Activated CD4-positive, alpha-beta T cell treated with anti-CD3 and anti-CD28 coated beads, Interleukin-2, Interleukin-6, amounts not matched to agents 100 ng/mL and 50 ng/mL, durations not matched to agents 16 hours and 8 hours (primary cell): Measurements from ENCODE around the gene SLC13A5.
A peak's percentile ranks its signal among the peaks of the same experiment; 100 is the strongest.
"Not testable (repeated sequence)": the region's sequence is repeated elsewhere in the genome, so short reads cannot be mapped to it uniquely, and the experiment has no call there.

ENCODE experiments used
- DNase-seq: peaks from one replicate; pipeline ENCODE4 v3.0.0-alpha.2; 2020

The SLC13A5 gene

DNA sequence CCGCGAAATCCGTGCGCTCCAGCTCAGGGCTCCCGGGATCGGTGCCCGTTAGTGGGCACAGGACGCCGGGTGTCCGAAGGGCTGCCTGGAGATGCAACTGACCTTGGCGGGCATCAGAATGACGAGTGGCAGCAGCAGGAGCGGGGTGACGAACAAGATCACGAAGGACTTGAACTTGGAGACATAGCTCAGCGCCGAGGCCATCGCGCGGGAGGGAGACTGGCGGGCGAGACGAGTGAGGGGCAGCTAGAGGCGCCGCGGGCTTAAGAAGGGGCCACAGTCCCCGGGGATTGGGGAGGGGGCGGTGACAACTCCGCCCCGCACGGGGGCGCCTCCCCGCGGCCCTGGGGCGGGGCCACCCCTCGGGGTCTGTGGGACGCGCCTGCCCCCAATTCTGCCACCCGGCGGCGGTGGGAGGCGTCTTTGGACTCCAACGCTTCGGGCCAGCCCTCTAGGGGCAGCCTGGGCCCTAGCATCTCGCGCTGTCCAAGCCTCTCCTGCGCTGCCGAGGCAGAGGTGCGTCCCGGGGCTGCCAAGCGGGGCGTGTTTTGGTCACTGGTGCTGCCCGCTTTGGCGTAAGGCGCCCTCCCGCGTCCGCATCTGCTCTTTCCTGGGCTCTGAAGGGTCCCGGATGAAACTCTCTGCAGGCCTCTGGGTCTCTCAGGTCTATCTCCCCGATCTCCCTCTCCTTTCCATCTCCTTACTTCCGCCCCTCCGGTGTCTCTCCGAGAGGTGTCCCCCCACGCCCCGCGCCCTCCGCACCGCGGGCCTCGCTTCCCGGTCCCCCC, at the start of gene SLC13A5:
Gene SLC13A5 (minus strand): TSS at position 240 of the 788 bp plus-strand sequence. CDS start 36 bp downstream, at position 204.
- DNase-seq = peak; percentile 20

DNA sequence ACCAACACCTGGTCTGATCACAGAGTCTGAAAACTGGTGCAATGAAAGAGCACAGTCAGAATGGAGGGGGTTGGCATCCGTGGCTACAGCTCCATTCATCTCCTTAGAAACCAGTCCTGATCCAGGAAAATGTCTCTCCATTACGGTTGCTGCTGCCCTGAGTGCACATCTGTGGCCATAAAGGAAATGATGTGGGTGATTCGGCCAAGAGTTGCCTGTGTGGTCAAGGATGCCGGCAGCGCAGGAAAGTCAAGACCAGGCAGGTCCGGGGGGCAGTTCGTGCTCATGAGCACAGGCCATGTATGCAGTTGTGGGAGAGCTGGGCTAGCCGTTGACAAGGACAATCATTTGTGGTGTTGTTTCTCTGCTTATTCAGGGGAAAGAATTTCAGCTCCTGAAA, 48.6 kb upstream of the SLC13A5 start:
- DNase-seq = no peak

DNA sequence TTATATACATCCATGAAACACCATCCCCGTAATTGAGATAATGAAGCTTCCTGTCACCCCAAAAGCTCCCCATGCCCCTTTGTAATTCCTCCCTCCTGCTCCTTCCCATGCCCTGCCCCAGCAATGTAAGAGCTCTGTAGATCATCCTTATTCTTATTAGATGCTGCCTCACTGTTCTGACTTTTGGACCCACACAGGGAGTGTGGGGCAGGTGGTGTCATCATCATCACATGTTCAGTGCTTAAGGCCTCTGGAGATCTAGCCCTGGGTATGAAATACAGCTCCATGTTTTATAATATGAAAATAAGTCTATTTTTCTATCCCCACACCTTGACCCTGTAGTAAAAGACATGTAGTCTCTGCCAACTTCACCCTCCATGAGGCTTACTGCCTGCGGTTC, 44.6 kb upstream of the SLC13A5 start:
- no peak for DNase-seq

DNA sequence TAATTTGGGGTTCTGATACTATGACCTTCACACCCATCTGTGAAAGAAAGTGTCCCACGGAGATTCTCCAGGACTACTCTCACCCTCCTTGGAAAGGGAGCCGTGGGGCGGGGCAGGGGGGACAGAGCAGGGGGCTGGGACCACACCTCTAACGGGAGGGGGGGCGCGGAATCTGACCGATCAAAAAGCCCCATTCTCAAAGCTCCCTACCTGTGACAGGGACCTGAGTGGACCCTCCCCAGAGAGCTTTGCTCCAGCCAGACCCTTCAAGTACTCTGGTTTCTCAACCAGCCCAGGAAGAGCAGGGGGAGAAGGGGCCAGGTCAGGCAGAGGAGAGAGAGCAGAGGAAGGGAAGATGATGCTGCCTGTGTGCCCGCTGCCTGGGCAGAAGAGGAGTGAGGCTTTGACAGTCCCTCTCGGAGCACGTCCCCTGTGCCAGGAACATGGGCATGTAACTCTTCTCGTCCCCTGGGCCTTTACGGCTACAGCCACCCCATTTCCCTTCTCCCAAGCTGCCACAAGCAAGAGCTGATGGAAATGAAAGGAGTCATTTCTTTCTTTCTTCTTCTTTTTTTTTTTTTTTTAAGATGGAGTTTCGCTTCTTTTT, 43.4 kb upstream of the SLC13A5 start:
- peak; percentile 12 for DNase-seq

DNA sequence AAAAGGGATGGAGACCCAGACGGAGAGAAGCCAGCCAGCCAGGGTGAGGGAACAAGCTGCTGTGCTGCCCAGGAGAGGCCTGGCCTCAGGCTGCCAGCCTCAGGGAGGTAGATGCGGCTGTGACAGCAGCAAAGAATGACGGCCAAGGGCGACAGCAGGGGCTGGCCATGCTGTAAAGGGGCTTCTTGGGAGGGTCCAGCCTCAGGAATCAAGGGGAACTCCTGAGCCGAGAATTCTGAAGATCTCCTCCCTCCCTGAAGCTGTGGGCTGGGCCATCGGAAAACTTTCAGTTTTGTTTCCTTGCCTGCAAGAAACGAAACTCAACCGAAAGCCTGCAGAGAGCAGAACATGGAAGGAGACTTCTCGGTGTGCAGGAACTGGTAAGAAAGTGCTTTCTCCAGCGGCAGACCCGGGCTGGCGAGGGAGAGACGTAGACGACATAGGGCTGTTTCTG, 42.6 kb upstream of the SLC13A5 start, which contains the start of gene XAF1:
Gene XAF1 (plus strand): TSS at position 316 of the 454 bp plus-strand sequence. CDS start 33 bp downstream, at position 349.
- peak; percentile 72 for DNase-seq

DNA sequence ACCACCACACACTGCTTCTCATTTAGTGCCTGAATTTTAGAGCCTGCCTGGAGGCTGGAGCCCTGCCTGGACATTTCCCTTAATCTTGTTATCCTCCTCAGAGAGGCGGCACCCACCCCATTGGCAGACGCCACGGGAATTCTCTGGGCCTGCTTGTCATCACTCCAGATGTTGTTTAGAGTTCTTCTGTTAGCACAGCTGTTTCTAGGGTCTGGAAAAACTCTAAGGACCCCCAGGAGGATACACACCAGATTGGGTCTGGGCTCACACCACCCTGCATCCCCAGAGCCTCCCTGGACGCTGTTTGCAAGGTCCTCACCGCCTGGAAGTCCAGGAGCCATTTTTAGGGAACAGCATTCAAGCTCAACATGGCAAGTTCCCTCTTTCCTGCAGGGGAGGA, 42.1 kb upstream of the SLC13A5 start:
- DNase-seq = no peak

DNA sequence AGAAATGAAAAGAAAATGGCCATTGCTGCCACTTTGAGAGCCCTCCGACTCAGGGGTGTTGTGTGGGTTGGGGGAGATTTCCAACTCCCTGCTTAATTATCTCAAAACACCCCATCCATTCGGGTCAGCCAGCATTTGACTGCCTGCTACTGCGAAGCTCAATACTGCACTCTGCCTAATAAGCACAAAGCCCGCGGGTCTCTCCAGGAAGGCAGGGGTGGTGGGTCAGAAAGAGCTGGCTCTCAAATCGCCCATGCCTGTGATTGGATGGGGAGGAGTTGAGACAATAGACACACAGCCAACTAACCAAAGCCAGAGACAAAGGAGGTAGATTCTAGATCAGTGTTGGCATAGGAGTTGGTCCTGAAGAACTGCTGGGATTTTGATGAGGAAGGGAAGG, 40.4 kb upstream of the SLC13A5 start:
- DNase-seq = no peak

DNA sequence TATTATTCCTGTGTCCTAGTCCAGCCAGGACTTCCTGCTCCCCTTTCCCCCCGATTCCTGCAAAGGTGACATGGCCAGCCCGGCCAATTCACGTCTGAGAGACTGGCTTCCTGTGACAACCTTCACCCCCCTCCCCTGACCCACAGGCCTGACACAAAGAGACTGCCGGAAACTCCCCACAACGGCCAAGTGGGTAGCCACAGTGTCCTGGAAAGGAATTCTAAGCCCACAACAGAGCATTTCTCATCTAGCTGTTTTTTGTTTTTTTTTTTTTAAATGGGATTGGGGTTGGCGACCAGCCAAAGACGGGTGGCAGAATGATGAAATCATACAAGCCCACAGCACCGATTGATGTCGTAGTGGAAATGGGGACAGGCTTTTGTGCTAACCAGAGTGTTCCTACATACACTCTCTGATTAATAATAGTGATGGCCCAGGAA, 39.9 kb upstream of the SLC13A5 start:
- DNase-seq = peak; percentile 41

DNA sequence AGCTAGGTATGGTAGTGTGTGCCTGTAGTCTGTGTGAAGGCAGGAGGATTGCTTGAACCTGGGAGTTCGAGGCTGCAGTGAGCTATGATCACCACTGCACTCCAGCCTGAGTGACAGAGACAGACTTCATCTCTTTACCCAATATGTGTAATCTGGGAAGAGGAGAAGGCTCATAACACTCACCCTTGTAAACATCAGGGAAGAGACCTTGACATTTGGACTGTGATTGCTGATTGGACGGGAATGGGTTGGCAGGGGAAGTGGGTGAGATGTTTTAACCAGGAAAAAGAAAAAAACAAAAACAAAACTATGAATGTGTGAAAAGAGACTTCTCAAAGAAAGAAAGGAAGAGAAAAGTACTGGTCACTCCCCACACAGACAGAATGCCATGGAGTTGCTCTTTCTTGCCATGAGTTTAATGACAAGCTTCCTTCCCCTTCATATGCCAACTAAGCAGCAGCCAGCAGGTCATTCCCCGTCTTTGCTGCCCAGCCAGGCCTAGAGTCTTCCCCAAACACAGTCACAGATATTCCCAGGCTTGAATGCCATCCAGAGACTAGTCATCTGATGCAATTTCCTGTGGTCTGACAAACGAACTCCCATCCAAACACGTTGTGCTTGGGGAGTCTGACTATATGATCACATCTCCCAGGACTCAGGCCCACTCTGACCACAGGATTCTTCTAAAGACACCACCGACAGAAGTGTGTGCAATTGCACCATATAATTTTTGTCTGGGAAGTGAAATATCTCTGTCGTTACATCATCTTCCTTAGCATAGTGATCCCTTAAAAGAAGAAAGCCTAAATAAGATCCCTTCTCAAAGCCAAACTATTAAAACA, 39.1 kb upstream of the SLC13A5 start:
- no peak for DNase-seq

DNA sequence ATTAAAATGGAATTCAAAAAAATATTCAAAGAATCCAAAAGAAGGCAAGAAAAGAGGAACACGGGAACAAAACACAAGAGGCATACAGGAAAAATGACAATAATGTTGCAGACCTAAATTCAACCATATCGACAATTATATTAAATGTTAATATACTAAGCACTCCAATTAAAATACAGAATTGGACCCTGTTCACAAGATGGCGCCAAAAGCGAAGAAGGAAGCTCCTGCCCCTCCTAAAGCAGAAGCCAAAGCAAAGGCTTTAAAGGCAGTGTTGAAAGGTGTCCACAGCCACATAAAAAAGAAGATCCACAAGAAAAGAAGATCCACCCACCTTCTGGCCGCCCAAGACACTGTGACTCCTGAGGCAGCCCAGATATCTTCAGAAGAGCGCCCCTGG, 36.4 kb upstream of the SLC13A5 start:
- DNase-seq = peak; percentile 23

DNA sequence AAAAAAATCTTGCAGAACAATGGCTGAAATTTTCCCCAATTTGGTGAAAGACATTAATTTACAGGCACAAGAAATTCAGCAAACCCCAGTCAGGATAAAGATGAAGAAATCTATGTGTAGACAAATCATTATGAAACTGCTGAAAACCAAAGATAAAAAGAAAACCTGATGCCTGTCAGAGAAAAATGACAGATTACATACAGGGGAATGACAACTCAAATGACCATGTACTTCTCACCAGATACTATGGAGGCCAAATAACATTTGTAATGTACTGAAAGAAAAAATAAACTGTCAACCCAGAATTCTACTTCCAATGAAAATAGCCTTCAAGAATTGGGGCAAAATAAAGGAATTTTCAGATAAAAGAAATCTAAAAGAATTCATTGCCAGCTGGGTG, 35.4 kb upstream of the SLC13A5 start:
- no peak for DNase-seq

DNA sequence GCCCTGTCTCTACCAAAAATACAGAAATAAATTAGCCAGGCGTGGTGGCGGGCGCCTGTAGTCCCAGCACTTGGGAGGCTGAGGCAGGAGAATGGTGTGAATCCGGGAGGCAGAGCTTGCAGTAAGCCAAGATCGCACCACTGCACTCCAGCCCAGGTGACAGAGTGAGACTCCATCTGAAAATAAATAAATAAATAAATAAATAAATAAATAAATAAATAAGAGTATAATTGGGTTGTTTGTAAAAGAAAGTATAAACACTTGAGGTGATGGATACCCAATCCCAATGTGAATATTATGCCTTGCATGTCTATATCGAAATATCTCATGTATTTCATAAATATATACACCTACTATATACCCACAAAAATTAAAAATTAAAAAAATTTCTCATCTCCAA, 33.5 kb upstream of the SLC13A5 start:
- DNase-seq = not testable (repeated sequence)

DNA sequence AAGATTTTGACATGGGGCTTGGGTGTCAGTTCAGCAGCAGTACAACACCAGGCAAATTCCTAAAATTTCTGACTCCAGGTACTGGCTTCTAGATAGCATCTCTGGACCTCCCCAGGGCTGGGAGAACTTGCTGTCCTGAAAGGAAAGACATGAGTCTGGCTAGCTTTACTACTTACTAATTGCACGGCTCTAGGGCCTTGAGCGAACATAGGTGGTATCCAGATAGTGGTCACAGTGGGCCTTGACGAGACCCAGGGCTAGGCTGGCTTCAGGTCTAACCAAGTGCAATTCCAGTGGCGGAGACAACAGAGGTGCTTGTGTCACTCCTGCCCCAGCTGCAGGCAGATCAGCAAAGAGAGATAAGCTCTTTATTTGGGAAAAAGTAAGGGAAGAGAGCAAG, 16.4 kb upstream of the SLC13A5 start:
- DNase-seq = no peak

DNA sequence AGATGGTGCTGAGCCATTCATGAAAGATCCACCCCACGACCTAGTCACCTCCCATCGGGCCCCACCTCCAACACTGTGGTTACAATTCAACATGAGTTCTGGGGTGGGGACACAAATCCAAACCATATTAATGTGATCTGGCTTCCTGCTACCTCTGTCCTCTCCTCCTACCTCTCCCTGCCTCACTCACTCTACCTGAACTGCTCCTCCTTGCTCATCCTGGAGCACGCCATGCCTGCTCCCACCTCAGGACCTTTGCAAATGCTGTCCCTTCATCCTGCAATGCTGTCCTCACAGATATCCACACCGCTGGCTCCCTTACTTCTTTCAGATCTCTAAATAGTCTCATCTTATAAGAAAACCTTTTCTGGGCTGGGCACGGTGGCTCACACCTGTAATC, 10.8 kb upstream of the SLC13A5 start:
- no peak for DNase-seq

DNA sequence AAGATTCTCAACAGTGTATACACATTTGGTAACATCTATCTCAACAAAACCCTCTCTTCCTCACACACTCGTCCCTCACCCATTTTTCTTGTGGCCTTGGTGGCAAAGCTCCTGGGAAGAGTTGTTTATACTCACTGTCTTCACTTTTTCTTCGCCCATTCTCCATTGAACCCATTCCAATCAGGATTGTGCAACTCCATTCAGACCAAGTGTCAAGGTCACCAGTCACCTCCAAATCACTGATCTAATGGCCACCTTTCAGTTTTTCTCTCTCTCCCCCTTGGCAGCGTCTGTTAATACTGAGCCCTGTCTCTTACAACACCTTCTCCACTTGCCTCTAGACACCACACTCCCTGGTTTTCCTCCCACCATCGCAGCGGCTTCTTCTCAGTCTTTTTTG, 8.6 kb upstream of the SLC13A5 start:
- no peak for DNase-seq

DNA sequence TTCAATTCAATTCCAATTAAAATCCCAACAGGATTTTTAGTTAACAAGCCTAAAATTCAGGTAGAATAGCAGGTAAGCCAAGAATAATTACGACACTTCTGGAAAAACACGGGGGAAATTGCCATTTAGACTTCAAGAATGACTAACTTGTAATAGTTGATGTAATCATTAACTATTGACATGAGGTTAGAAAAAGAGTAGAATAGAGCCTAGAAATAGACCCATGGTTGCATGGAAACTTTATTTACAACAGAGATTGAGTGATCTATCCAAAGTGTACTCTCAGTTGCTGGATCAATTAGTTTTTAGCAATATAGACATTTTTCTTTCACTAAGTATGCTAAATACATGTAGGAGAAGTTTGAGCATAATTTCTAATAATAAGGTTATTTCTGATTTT, 3.6 kb upstream of the SLC13A5 start:
- no peak for DNase-seq

DNA sequence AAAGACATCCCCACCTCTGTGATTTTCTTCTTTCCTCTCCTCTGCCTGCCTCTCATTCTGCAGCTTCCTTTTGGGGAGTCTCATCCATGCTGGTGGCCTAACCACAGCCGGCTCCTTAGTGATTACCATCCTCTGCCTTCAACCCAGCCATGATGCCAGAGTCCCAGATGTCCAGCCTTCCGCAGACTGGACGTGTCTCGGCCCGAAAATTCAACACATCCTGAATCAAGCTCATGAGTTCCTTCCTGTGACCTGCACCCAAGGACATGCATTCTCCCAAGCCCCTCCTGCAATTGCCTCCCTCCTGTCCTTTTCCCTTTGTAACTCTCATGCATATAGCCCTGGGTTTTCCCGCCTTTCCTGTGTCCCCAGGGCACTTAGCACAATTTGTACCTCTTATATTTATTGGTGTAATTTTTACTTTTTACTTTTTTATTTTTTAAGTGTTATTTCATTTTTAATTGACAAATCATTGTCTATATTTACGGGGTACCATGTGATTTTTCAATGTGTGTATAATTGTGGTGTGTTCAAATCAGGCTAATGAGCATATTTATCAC, 1.2 kb upstream of the SLC13A5 start:
- no peak for DNase-seq

DNA sequence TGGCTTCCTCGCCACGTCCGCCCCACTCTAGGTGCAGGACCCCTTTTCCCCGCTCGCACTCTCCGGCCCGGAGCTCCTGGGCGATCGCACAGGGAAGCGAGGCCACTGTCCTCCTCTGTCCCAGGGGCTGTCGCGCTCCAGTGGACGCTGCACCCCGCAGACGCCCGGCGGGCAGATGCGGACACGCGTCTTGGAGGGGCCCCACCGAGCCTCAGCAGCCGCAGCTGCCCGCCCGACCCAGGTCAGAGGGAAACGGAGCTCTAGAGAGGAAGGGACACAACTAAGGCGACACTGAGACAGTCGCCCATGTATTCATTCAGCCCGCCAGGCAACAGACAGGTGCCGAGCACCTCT, 726 bp upstream of the SLC13A5 start:
- no peak for DNase-seq

DNA sequence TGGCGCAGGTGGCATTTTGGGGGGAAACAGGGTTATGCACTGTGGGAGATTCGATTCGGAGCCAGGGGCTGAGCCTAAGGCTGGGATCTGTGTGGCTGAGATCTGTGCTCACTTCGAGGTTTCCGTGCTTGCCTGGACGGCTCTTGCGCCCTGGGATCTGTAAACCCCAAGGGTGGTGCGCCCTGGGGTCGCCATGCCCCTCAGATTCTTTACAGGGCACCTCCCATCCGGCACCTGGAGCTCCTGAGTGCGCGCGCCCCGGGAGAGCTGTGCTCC, 377 bp downstream of the SLC13A5 start:
- no peak for DNase-seq

DNA sequence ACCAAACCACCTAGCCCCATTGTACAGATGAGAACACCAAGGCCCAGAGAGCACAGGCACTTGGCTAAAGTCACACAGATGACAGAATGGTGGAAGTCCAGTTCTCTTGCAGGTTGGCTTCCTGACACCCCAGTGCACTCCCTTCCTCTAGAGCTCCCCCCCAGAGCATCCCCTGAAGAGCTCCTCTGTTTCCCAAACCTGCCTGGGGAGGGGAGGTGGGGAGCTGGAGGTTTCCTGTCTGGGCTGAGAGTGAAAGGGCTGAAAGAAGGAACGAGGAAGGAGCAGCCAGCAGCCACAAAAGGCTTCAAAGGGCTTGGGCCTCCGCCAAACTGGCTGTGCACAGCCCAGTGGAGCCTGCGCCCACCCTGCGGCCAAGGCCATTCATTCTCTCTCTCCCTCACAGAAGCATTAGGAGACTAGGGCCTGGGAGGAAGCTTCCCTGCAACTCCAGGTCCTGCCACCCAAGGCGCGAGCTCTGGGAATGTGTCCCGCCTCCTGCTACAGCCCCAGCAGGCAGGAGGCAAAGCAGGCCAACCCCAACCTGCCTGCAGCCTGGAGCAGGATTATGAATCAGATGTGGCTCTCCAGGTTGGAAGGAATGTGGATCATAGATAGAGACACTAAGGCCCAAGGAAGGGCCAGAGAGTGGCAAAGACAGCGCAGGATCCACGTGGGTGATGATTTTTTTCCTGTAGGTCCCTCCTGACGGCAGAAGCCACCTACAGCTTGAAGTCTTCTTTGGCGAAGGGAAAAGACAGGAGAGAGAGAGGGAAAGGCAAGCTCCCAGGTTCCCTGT, 913 bp downstream of the SLC13A5 start:
- DNase-seq = no peak

DNA sequence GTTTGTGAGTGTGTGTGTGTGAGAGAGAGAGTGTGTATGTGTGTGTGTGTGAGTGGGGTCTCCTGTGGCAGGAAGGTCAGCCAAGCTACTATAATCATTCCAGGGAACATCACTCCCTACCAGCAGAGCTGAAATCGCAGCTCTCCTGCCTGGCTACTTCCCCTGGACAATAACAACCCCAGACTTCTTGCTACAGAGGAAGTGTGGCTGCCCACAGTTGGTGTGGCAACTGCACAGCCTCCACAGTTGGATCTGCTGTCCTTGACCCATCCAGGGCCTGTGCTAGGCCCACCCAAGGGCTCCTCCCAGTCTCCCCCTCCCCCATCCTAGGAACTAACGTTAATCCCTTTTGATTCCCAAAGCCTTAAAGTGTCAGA, 1.5 kb downstream of the SLC13A5 start:
- DNase-seq = no peak

DNA sequence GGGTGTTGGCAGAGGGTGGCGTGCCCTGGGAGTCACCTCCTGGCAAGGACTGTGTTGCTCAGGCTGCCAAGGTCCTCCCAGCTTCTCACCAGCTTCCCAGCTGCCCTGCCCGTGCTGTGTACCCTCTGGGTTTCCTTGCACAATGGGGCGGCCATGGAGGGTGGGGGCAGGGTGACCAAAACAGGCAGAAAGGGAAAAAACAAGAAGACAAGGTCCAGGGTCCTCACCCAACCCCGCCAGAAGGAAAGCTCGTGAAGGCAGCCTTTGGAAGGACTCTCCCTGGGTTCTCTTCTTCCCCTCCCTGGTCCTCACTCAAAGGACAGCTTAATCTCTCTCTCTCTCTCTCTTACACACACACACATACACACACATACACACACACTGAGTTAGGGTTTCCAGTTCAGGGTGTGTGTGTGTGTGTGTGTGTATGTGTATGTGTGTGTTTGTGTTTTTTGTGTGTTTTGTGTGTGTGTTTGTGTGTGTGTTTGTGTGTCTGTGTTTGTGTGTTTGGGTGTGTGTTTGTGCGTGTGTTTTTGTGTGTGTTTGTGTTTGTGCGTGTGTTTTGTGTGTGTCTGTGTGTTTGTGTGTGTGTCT, 2.0 kb downstream of the SLC13A5 start:
- DNase-seq = no peak
